PC-3 (cell line): ENCODE results near the gene SELENOW. TPM values are rescaled to one million over a fixed set of nuclear protein-coding genes. Genes with fewer than 3 reads are reported as not detected.
"Not testable (repeated sequence)": the region's sequence is repeated elsewhere in the genome, so short reads cannot be mapped to it uniquely, and the experiment has no call there.

ENCODE experiments used
- ATAC-seq: fragments of 200-7000 bp; cut with Tn5 transposase; 2 replicates; pipeline ENCODE4 v1.9.1; 2020; ENCODE audit warnings: mild to moderate bottlenecking, moderate library complexity
- BruUV-seq: library from RNA; stranded (reverse); fragments of 400-500 nt; replicated peaks from 2 replicates; lab custom pipeline; 2021; lab: Mats Ljungman, UMichigan
- CTCF ChIA-PET: fragments of 300-600 bp; sonication (Branson Sonifier 250); formaldehyde crosslinking; loops from one replicate; lab custom pipeline; 2022; ENCODE audit warnings: antibody characterized with exemption; lab: Charles Lee
- POLR2A ChIA-PET: fragments of 300-600 bp; sonication (Branson Sonifier 250); formaldehyde crosslinking; loops from one replicate; lab custom pipeline; 2022; ENCODE audit warnings: antibody characterized with exemption; ENCODE audit not compliant: unreplicated experiment; lab: Charles Lee
- DNase-seq: peaks from one replicate; pipeline ENCODE4 v3.0.0-alpha.2; 2015
- H2AFZ ChIP-seq: fragments of 300-600 bp; sonication (generic); 2 replicates; pipeline ENCODE4 v1.6.0; 2016; ENCODE audit warnings: antibody characterized with exemption, low read length
- H3F3A ChIP-seq: fragments of 300-600 bp; sonication (generic); one replicate; pipeline ENCODE4 v1.6.0; 2017; ENCODE audit warnings: antibody characterized with exemption, low read length, control low read depth, mild to moderate bottlenecking; ENCODE audit not compliant: unreplicated experiment
- H3K27ac ChIP-seq: fragments of 300-600 bp; sonication (generic); 2 replicates; pipeline ENCODE4 v1.5.1; 2016; ENCODE audit warnings: mild to moderate bottlenecking, low read length
- H3K27me3 ChIP-seq: fragments of 300-600 bp; sonication (generic); 2 replicates; pipeline ENCODE4 v1.6.1; 2016; ENCODE audit warnings: low read length, mixed read lengths
- H3K36me3 ChIP-seq: fragments of 300-600 bp; sonication (generic); 2 replicates; pipeline ENCODE4 v1.6.1; 2016; ENCODE audit warnings: low read depth, mixed run types, low read length, mixed read lengths
- H3K4me1 ChIP-seq: fragments of 300-600 bp; sonication (generic); 2 replicates; pipeline ENCODE4 v1.5.1; 2016; ENCODE audit warnings: low read length; ENCODE audit not compliant: insufficient read depth
- H3K4me2 ChIP-seq: fragments of 300-600 bp; sonication (generic); 2 replicates; pipeline ENCODE4 v1.6.0; 2016; ENCODE audit warnings: low read length
- H3K4me3 ChIP-seq: fragments of 300-600 bp; sonication (generic); 2 replicates; pipeline ENCODE4 v1.5.1; 2016; ENCODE audit warnings: mild to moderate bottlenecking, low read length, mixed read lengths
- H3K79me2 ChIP-seq: fragments of 300-600 bp; sonication (generic); 2 replicates; pipeline ENCODE4 v1.6.1; 2017; ENCODE audit warnings: low read length, mixed read lengths
- H3K9ac ChIP-seq: fragments of 300-600 bp; sonication (generic); 2 replicates; pipeline ENCODE4 v1.6.0; 2016; ENCODE audit warnings: mild to moderate bottlenecking, low read length
- H3K9me2 ChIP-seq: fragments of 300-600 bp; sonication (generic); replicated peaks from 2 replicates; pipeline ENCODE4 v1.6.1; 2016; ENCODE audit warnings: mixed run types, low read length, mixed read lengths
- H3K9me3 ChIP-seq: fragments of 300-600 bp; sonication (generic); 2 replicates; pipeline ENCODE4 v1.6.1; 2016; ENCODE audit warnings: low read length, mixed read lengths
- H4K20me1 ChIP-seq: fragments of 300-600 bp; sonication (generic); 2 replicates; pipeline ENCODE4 v1.6.1; 2016; ENCODE audit warnings: low read length, mixed read lengths
- CTCF ChIP-seq: fragments of 300-600 bp; sonication (generic); conservative IDR thresholded peaks from 2 replicates; pipeline ENCODE4 v1.5.1; 2017; ENCODE audit warnings: antibody characterized with exemption, low read depth, mild to moderate bottlenecking, low read length
- EZH2 ChIP-seq: fragments of 300-600 bp; sonication (generic); IDR thresholded peaks from one replicate; pipeline ENCODE4 v1.6.1; 2017; ENCODE audit warnings: antibody characterized with exemption, mild to moderate bottlenecking, low read length; ENCODE audit not compliant: unreplicated experiment
- EZH2phosphoT487 ChIP-seq: fragments of 300-600 bp; sonication (generic); IDR thresholded peaks from 2 replicates; pipeline ENCODE4 v1.6.1; 2018; ENCODE audit warnings: mild to moderate bottlenecking, antibody characterized with exemption, low read length, borderline replicate concordance
- intact Hi-C: fragments of 100-400 bp; cut with micrococcal nuclease; formaldehyde crosslinking; loops from 2 replicates; pipeline ENCODE4 v1.9.0; 2023
- total RNA-seq: library from RNA; depleted of rRNA; stranded (reverse); fragments of >200 nt; gene quantifications from 2 replicates; pipeline ENCODE4 v1.2.3, GENCODE V29; 2014

The SELENOW gene
- total RNA-seq, 1 experiment from 2014 or later: 278 TPM

GRCh38 chr19:47768604-47769003 lies 9.9 kb upstream of the SELENOW start:
- Histone ChIP-seq H3K36me3 (no peaks in the 10 kb centered on the region), H3F3A (no peaks in the 10 kb centered on the region), H3K4me1 (no peaks in the 10 kb centered on the region), H3K4me3 (no peak overlapping the region), H3K27me3 (no peaks in the 10 kb centered on the region), H3K79me2 (no peaks in the 10 kb centered on the region), H3K9me2 (no peaks in the 10 kb centered on the region), H4K20me1 (no peaks in the 10 kb centered on the region), H3K9ac (no peak overlapping the region), H3K4me2 (no peak overlapping the region), H2AFZ (no peak overlapping the region), H3K27ac (no peak overlapping the region), H3K9me3 (no peaks in the 10 kb centered on the region)
- intact Hi-C loops: no loop called here
- ATAC-seq: no peak
- ChIA-PET POLR2A (no interaction called here), CTCF (interaction anchor here (0.5 to 0.7 kb wide), 2 partner anchors 21 to 101 kb away, joined by 3 to 4 read pairs; no protein-coding TSS in a partner anchor)
- DNase-seq: no peak
- TF ChIP-seq CTCF: no peak
- no peak for TF ChIP-seq EZH2phosphoT487
- TF ChIP-seq EZH2: no peak
- BruUV-seq: no TSS peak

- no TSS peak for BruUV-seq
- intact Hi-C loops: no loop called here
- Histone ChIP-seq H4K20me1 (no peaks in the 10 kb centered on the region), H3K27ac (no peak overlapping the region), H3K79me2 (no peaks in the 10 kb centered on the region), H3K9me2 (no peaks in the 10 kb centered on the region), H3K4me1 (no peaks in the 10 kb centered on the region), H3K4me3 (no peak overlapping the region), H3K36me3 (no peaks in the 10 kb centered on the region), H3K9me3 (no peaks in the 10 kb centered on the region), H3K27me3 (no peaks in the 10 kb centered on the region), H2AFZ (no peak overlapping the region), H3K4me2 (no peak overlapping the region), H3F3A (no peaks in the 10 kb centered on the region), H3K9ac (no peak overlapping the region)
- no peak for ATAC-seq
- POLR2A ChIA-PET: no interaction called here
- CTCF ChIA-PET: no interaction called here
- no peak for DNase-seq
- TF ChIP-seq EZH2 (no peak), CTCF (no peak), EZH2phosphoT487 (no peak)
Measured at GRCh38 chr19:47769534-47769933, 9.0 kb upstream of the SELENOW start.

GRCh38 chr19:47771291-47771690 lies 7.2 kb upstream of the SELENOW start:
- CTCF ChIA-PET, H4K20me1 ChIP-seq, BruUV-seq, H3K4me3 ChIP-seq, H3K9me3 ChIP-seq, H2AFZ ChIP-seq, H3F3A ChIP-seq, intact Hi-C loops, H3K4me1 ChIP-seq, DNase-seq, ATAC-seq, H3K27ac ChIP-seq, POLR2A ChIA-PET, H3K27me3 ChIP-seq, H3K9ac ChIP-seq, H3K79me2 ChIP-seq, H3K36me3 ChIP-seq, H3K9me2 ChIP-seq, H3K4me2 ChIP-seq: not testable (repeated sequence)
